ENCODE data around the gene FMN1.

DNA sequence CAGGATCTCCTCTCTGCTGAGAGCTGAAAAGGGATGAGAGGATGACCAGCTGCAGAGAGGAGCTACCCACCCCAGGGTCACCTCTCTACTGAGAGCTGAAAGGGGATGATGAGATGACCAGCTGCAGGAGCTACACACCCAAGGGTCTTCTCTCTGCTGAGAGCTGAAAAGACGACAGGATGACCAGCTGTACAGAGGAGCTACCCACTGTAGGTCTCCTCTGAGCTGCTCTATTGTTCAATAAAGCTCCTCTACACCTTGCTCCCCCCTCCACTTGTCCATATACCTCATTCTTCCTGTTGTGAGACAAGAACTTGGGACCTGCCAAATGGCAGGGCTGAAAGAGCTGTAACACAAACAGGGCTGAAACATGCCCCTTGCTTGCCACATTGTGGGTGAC is 149.9 kb downstream of the FMN1 start:
- TF ChIP-seq, protein P1, sequence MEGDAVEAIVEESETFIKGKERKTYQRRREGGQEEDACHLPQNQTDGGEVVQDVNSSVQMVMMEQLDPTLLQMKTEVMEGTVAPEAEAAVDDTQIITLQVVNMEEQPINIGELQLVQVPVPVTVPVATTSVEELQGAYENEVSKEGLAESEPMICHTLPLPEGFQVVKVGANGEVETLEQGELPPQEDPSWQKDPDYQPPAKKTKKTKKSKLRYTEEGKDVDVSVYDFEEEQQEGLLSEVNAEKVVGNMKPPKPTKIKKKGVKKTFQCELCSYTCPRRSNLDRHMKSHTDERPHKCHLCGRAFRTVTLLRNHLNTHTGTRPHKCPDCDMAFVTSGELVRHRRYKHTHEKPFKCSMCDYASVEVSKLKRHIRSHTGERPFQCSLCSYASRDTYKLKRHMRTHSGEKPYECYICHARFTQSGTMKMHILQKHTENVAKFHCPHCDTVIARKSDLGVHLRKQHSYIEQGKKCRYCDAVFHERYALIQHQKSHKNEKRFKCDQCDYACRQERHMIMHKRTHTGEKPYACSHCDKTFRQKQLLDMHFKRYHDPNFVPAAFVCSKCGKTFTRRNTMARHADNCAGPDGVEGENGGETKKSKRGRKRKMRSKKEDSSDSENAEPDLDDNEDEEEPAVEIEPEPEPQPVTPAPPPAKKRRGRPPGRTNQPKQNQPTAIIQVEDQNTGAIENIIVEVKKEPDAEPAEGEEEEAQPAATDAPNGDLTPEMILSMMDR (IDR thresholded peaks at IDR 0.05) = no peak
- TF ChIP-seq POLR2AphosphoS5 (IDR thresholded peaks at IDR 0.05) (no peak), POLR2A (IDR thresholded peaks at IDR 0.05) (no peak), EP300 (IDR thresholded peaks at IDR 0.05; ENCODE audit: low read depth) (no peak)

Measured in transverse colon (tissue), 4 donors.